ENCODE results near the gene IL4I1.
"Not testable (repeated sequence)": the region's sequence is repeated elsewhere in the genome, so short reads cannot be mapped to it uniquely, and the experiment has no call there.

The IL4I1 gene

DNA sequence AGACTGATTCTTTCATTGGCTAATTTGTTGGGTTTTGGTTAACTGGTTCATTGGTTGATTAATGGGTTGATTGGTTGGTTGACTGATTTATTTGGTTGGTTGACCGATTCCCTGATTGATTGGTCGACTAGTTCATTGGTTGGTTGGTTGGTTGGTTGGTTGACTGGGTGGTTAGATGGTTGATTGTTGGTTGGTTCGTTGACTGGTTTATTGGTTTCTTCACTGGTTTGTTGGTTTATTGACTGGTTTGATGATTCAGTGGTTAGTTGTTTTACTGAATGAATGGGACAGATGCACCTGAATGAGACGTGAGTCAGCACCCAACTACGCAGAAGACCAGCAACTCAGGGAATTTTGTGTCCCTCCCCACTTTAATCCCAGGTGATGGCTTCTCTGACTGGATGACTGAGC, 35.4 kb upstream of the IL4I1 start:
- Histone ChIP-seq H3K27ac (ENCODE audit: low read length) (no peak overlapping the region), H3K36me3 (ENCODE audit: control insufficient read depth, insufficient read depth, low read length) (peaks cover 8% of the 10 kb centered on the region), H3K4me3 (ENCODE audit: low read length) (no peak overlapping the region), H3K27me3 (ENCODE audit: control insufficient read depth, insufficient read depth, low read length) (no peaks in the 10 kb centered on the region), H3K9me3 (ENCODE audit: control insufficient read depth, insufficient read depth, low read length) (no peaks in the 10 kb centered on the region), H3K4me1 (ENCODE audit: control insufficient read depth, insufficient read depth, low read length) (peaks cover 5% of the 10 kb centered on the region; the same call in 1 of the 2 replicates)
- WGBS (ENCODE audit: insufficient coverage, insufficient read length) = no CpG with 5 or more reads among the region's 5 CpGs
- no peak for DNase-seq (ENCODE audit: low read depth, low spot score)

DNA sequence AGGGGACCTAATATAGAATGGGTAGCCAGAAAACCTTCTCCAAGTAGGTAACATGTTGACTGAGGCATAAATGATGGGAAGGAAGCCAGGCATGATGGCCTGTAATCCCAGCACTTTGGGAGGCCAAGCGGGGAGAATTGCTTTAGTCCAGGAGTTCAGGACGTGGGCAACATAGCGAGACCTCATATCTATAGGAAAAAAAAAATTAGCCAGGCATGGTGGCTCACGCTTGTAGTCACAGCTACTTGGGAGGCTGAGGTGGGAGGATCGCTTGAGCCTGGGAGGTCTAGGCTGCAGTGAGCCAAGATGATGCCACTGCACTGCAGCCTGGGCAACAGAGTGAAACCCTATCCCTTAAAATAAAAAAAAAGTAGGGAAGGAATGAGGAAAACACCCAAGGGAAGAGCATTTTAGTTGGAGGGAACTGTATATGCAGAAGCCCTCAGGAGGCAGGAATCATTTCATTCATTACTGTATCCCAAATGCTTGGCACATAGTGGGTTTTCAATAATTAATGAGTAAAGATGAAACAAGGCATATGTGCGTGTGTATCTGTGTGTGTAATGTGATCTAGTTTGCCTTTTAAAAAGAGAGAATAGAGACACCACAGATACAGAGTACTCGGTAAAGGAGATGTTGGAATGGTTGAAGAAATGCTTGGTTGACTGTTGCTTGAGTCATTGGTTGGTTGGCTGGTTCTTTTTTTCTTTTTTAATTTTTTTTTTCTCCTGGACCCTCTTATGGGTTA, 34.8 kb upstream of the IL4I1 start:
- no peak for DNase-seq (ENCODE audit: low read depth, low spot score)
- Histone ChIP-seq H3K9me3 (ENCODE audit: control insufficient read depth, insufficient read depth, low read length) (no peaks in the 10 kb centered on the region), H3K27ac (ENCODE audit: low read length) (no peak overlapping the region), H3K4me3 (ENCODE audit: low read length) (no peak overlapping the region), H3K4me1 (ENCODE audit: control insufficient read depth, insufficient read depth, low read length) (peaks cover 5% of the 10 kb centered on the region; the same call in 1 of the 2 replicates), H3K36me3 (ENCODE audit: control insufficient read depth, insufficient read depth, low read length) (peaks cover 9% of the 10 kb centered on the region), H3K27me3 (ENCODE audit: control insufficient read depth, insufficient read depth, low read length) (no peaks in the 10 kb centered on the region)
- no CpG with 5 or more reads among the region's 7 CpGs for WGBS (ENCODE audit: insufficient coverage, insufficient read length)

DNA sequence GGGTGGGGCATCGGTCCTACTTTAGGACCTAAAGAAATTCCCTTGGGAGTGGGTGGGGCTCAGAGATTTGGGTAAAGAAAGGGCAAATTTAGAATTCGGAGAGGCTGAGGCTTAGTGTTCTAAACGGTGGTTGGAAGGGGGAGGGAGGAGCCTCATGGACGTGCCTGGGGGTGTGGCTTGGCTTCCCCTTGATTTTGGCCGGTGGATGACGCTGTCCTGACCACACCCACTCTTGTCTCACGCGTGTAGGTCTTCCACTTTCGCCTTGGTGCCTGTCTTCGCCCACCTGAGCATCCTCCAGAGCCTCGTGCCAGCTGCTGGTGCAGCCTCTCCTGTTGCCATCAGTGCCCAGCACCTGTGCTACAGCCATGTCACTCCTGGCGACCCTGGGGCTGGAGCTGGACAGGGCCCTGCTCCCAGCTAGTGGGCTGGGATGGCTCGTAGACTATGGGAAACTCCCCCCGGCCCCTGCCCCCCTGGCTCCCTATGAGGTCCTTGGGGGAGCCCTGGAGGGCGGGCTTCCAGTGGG, 33.9 kb upstream of the IL4I1 start:
- H3K4me3 ChIP-seq (ENCODE audit: low read length) = peak overlapping the region; percentile 0; the same call in 1 of the 2 replicates
- no peaks in the 10 kb centered on the region for H3K27me3 ChIP-seq (ENCODE audit: control insufficient read depth, insufficient read depth, low read length)
- no peaks in the 10 kb centered on the region for H3K9me3 ChIP-seq (ENCODE audit: control insufficient read depth, insufficient read depth, low read length)
- no peak overlapping the region for H3K27ac ChIP-seq (ENCODE audit: low read length)
- H3K36me3 ChIP-seq (ENCODE audit: control insufficient read depth, insufficient read depth, low read length) = peaks cover 10% of the 10 kb centered on the region
- WGBS (ENCODE audit: insufficient coverage, insufficient read length) = no CpG with 5 or more reads among the region's 15 CpGs
- DNase-seq (ENCODE audit: low read depth, low spot score) = no peak
- peaks cover 5% of the 10 kb centered on the region; the same call in 1 of the 2 replicates for H3K4me1 ChIP-seq (ENCODE audit: control insufficient read depth, insufficient read depth, low read length)

DNA sequence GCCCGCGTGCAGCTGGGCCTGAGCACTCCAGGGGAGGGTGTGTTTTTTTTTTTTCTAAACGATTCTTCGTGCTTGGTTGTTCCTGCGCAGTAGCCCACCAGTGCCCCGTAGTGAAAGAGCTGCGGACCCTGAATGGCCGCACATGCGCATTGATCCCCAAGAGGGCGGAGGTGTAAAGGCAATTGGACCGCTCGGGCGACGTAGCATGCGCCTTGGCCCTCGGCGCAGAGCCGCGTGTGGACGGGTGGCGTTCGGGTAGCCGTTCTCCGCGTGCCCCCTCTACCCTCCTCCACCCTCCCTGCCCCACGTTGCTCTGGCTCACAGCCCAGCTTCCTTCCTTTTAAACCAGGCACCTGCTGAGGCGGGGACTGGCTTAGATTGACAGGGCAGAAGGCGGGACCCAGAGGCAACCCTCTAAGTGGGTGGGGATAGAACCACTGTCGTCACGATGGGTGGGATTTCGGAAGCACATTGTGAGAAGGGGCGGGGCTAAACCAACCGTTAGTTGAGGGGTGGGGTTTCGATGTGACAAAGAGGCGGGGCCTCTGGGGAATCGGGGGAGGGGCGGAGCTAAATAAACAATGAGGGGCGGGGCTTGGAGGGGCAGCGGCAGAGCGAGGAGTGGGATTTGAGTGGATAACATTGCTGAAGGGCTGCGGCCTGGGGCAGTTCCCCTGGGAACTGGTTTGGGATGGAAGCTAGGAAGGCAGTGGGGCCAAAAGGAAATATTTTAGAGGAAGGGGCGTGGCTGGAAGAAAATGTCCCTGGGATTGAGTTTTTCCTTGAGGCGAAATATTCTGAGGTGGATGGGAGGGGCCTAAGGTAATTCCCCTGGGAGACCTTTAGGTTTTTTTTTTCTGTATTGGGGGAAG, 33.2 kb upstream of the IL4I1 start:
- DNase-seq (ENCODE audit: low read depth, low spot score) = peak; percentile 88
- peaks cover 12% of the 10 kb centered on the region for H3K36me3 ChIP-seq (ENCODE audit: control insufficient read depth, insufficient read depth, low read length)
- peaks cover 5% of the 10 kb centered on the region; the same call in 1 of the 2 replicates for H3K4me1 ChIP-seq (ENCODE audit: control insufficient read depth, insufficient read depth, low read length)
- no peaks in the 10 kb centered on the region for H3K27me3 ChIP-seq (ENCODE audit: control insufficient read depth, insufficient read depth, low read length)
- H3K4me3 ChIP-seq (ENCODE audit: low read length) = peak overlapping the region; percentile 52; the same call in 1 of the 2 replicates
- H3K9me3 ChIP-seq (ENCODE audit: control insufficient read depth, insufficient read depth, low read length) = no peaks in the 10 kb centered on the region
- WGBS (ENCODE audit: insufficient coverage, insufficient read length) = no CpG with 5 or more reads among the region's 43 CpGs
- no peak overlapping the region for H3K27ac ChIP-seq (ENCODE audit: low read length)

DNA sequence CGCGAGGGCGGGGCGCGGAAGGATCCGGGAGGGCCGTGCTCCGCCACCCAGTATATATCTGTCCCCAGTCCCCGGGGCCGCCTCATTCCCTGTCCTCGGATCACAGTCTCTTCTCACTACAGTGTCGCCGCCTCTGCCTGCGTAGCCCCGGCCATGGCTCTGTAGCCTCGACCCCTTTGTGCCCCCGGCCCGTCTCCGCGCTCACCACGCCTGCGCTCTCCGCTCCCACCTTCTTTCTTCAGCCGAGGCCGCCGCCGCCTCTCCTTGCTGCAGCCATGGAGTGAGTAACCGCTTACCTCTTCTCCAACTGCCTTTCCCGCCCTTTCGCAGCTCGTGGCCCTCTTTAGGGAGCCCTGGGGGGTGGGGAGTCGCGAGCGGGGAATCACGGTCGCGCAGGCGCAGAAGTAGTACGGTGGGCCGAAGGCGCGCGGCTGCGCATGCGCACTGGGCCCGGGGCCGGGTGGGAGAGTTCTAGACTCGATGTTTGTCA, 32.5 kb upstream of the IL4I1 start, which contains the start of the genes ATF5 and NUP62:
Gene ATF5 (plus strand): TSS at position 85 of the 490 bp plus-strand sequence. CDS start 1,646 bp downstream, outside the sequence.
Gene NUP62 (minus strand): TSS at position 384 of the 490 bp plus-strand sequence. CDS start 19,697 bp downstream, outside the sequence.
- Histone ChIP-seq H3K27me3 (ENCODE audit: control insufficient read depth, insufficient read depth, low read length) (no peaks in the 10 kb centered on the region), H3K4me3 (ENCODE audit: low read length) (peak within 1 kb of the TSS; percentile 52), H3K4me1 (ENCODE audit: control insufficient read depth, insufficient read depth, low read length) (peaks cover 5% of the 10 kb centered on the region; the same call in 1 of the 2 replicates), H3K27ac (ENCODE audit: low read length) (no peak within 1 kb of the TSS), H3K36me3 (ENCODE audit: control insufficient read depth, insufficient read depth, low read length) (peaks cover 17% of the 10 kb centered on the region), H3K9me3 (ENCODE audit: control insufficient read depth, insufficient read depth, low read length) (no peaks in the 10 kb centered on the region)
- no peak for DNase-seq (ENCODE audit: low read depth, low spot score)
- WGBS (ENCODE audit: insufficient coverage, insufficient read length) = no CpG with 5 or more reads among the region's 48 CpGs

DNA sequence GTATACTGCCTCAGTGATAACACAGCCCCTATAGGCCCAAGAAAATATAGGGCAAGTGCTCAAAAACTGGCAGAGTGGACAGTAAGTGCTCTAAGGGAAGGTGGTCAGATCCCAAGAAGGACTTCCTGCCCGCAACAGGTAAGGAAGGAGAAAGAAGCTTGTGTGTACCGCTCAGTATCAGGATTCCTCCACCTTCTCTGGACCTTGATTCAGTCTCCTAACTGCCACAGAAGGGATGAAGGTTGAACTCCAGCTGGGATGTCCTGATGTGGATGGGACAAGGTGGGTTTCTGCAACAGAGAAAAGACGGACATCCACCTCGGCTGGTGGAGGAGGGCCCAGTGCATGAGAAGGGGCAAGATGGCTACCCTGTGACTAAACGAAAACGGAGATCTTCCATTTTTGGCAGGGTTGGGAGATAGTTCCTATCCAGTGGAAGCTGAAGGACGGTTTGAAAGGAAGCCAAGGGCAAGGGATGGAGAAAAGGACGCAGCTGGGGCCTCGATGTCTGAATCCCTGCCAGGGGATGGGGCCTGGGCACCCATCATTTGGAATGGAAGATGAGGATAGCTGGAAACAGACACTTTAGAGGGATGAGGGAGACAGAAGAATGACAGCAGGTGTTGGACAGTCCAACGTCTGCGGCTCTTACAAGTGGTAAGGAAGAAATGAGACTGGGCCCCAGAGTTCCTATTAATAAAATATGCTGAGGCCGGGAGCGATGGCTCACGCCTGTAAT, 31.0 kb upstream of the IL4I1 start:
- no peaks in the 10 kb centered on the region for H3K27me3 ChIP-seq (ENCODE audit: control insufficient read depth, insufficient read depth, low read length)
- peaks cover 7% of the 10 kb centered on the region; the same call in 1 of the 2 replicates for H3K4me1 ChIP-seq (ENCODE audit: control insufficient read depth, insufficient read depth, low read length)
- WGBS (ENCODE audit: insufficient coverage, insufficient read length) = no CpG with 5 or more reads among the region's 14 CpGs
- no peaks in the 10 kb centered on the region for H3K9me3 ChIP-seq (ENCODE audit: control insufficient read depth, insufficient read depth, low read length)
- no peak overlapping the region for H3K4me3 ChIP-seq (ENCODE audit: low read length)
- H3K36me3 ChIP-seq (ENCODE audit: control insufficient read depth, insufficient read depth, low read length) = peaks cover 31% of the 10 kb centered on the region
- H3K27ac ChIP-seq (ENCODE audit: low read length) = no peak overlapping the region
- DNase-seq (ENCODE audit: low read depth, low spot score) = no peak

DNA sequence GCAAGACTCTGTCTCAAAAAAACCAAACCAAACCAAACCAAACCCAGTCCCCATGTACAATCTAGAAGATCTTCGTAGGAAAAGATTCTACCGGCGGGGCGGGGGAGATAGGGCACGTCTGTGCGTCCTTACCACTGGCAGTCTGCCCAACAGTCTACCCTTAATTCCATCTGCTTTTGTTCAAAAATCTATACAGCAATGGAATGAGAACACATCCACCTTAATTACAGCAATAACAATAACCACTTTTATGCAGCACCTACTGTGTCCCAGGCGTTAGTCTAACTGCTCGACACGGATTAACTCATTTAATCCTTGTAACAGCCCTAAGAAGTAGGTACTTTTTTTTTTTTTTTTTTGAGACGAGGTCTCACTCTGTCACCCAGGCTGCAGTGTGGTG, 29.8 kb upstream of the IL4I1 start:
- no peaks in the 10 kb centered on the region for H3K9me3 ChIP-seq (ENCODE audit: control insufficient read depth, insufficient read depth, low read length)
- H3K27ac ChIP-seq (ENCODE audit: low read length) = no peak overlapping the region
- DNase-seq (ENCODE audit: low read depth, low spot score) = no peak
- no CpG with 5 or more reads among the region's 10 CpGs for WGBS (ENCODE audit: insufficient coverage, insufficient read length)
- no peaks in the 10 kb centered on the region for H3K27me3 ChIP-seq (ENCODE audit: control insufficient read depth, insufficient read depth, low read length)
- H3K4me1 ChIP-seq (ENCODE audit: control insufficient read depth, insufficient read depth, low read length) = peaks cover 9% of the 10 kb centered on the region; the same call in 1 of the 2 replicates
- peaks cover 33% of the 10 kb centered on the region for H3K36me3 ChIP-seq (ENCODE audit: control insufficient read depth, insufficient read depth, low read length)
- H3K4me3 ChIP-seq (ENCODE audit: low read length) = no peak overlapping the region

DNA sequence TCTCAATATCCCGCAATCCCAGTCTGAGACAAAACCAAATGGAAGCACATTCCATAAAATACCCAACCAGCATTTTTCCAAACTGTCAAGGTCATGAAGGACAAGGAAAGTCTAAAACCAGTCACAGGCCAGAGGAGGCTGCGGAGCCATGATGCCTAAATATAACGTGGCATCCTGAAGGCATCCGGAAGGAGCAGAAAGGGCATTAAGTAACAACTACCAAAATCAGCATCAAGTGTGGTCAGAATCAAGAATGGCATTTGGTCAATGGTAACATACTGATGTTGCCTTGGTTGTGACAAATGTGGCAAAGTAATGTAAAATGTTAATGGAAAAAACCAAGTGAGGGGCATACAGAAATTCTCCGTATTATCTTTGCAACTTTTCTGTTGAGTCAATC, 28.8 kb upstream of the IL4I1 start:
- Histone ChIP-seq H3K36me3 (ENCODE audit: control insufficient read depth, insufficient read depth, low read length) (peaks cover 34% of the 10 kb centered on the region), H3K27ac (ENCODE audit: low read length) (no peak overlapping the region), H3K4me3 (ENCODE audit: low read length) (no peak overlapping the region), H3K9me3 (ENCODE audit: control insufficient read depth, insufficient read depth, low read length) (no peaks in the 10 kb centered on the region), H3K4me1 (ENCODE audit: control insufficient read depth, insufficient read depth, low read length) (peaks cover 7% of the 10 kb centered on the region; the same call in 1 of the 2 replicates), H3K27me3 (ENCODE audit: control insufficient read depth, insufficient read depth, low read length) (no peaks in the 10 kb centered on the region)
- WGBS (ENCODE audit: insufficient coverage, insufficient read length) = no CpG with 5 or more reads among the region's 5 CpGs
- no peak for DNase-seq (ENCODE audit: low read depth, low spot score)

DNA sequence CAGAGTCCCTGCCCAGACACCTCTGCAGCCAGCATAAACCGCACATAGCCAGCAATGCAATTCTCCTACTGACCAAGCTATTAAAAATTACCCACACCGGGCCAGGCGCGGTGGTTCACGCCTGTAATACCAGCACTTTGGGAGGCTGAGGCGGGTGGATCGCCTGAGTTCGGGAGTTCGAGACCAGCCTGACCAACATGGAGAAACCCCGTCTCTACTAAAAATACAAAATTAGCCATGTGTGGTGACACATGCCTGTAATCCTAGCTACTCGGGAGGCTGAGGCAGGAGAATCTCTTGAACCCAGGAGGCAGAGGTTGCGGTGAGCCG, 28.2 kb upstream of the IL4I1 start:
- not testable (repeated sequence) for H3K4me1 ChIP-seq (ENCODE audit: control insufficient read depth, insufficient read depth, low read length); DNase-seq (ENCODE audit: low read depth, low spot score); H3K27ac ChIP-seq (ENCODE audit: low read length); H3K27me3 ChIP-seq (ENCODE audit: control insufficient read depth, insufficient read depth, low read length); H3K9me3 ChIP-seq (ENCODE audit: control insufficient read depth, insufficient read depth, low read length); H3K4me3 ChIP-seq (ENCODE audit: low read length)
- WGBS (ENCODE audit: insufficient coverage, insufficient read length) = no CpG with 5 or more reads among the region's 13 CpGs
- peaks cover 36% of the 10 kb centered on the region for H3K36me3 ChIP-seq (ENCODE audit: control insufficient read depth, insufficient read depth, low read length)

Measured in iPS DF 6.9 (cell line).